Posterior vena cava (tissue), 2 donors: ENCODE results near the gene UBTD1. TPM values are rescaled to one million over a fixed set of nuclear protein-coding genes. Genes with fewer than 3 reads are reported as not detected.
A peak's percentile ranks its signal among the peaks of the same experiment; 100 is the strongest.
"Not testable (repeated sequence)": the region's sequence is repeated elsewhere in the genome, so short reads cannot be mapped to it uniquely, and the experiment has no call there.

Source experiments
- DNase-seq: peaks from one replicate; pipeline ENCODE4 v3.0.0-alpha.2; 2020; ENCODE audit warnings: low spot score
- intact Hi-C, 2 donors: fragments of 100-400 bp; cut with DNase I; formaldehyde crosslinking; loops; one replicate each; pipeline versions ENCODE4 v1.14.1 to v1.14.2; 2022 to 2023
- total RNA-seq, 2 donors: library from RNA; stranded (reverse); fragmentation: NEBNext Ultra II Directional; extraction: Animal tissue kit (Norgen Biotek cat#: 25700); gene quantifications; one replicate each; pipeline ENCODE4 v1.2.1, GENCODE V29; 2021
- donor health status: DM: yes; HTN: yes; CAD: no.
- donor health status: DM: yes; HTN: yes; CAD: no.

UBTD1 gene
- total RNA-seq, 2 donors from 2014 or later, result 15.6 to 16.5 TPM

DNA sequence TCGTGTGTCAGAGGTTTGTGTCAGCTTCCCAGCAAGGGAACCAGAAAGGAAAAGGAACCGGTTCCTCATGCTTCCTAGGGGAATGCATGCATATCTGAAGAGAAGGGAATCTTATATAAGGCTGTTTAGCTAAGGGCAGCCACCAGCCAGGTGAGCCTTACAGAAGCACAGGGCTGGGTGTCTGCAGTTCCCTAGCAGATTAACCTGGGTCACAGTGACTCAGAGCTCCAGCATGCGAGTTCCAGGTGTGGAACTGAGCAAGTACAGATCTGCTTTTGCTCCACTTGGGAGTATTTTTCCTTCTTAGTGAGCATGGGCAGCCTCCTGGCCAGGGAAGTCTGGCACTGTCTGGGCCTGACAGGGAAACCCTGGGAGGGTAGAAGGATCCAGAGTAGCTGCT is 72.9 kb downstream of the UBTD1 start:
- peak; percentile 43 for DNase-seq
- intact Hi-C loops, result loop anchor here (2.0 to 5.0 kb wide), 2 partner anchors 39 to 41 kb away; no protein-coding TSS in a partner anchor

DNA sequence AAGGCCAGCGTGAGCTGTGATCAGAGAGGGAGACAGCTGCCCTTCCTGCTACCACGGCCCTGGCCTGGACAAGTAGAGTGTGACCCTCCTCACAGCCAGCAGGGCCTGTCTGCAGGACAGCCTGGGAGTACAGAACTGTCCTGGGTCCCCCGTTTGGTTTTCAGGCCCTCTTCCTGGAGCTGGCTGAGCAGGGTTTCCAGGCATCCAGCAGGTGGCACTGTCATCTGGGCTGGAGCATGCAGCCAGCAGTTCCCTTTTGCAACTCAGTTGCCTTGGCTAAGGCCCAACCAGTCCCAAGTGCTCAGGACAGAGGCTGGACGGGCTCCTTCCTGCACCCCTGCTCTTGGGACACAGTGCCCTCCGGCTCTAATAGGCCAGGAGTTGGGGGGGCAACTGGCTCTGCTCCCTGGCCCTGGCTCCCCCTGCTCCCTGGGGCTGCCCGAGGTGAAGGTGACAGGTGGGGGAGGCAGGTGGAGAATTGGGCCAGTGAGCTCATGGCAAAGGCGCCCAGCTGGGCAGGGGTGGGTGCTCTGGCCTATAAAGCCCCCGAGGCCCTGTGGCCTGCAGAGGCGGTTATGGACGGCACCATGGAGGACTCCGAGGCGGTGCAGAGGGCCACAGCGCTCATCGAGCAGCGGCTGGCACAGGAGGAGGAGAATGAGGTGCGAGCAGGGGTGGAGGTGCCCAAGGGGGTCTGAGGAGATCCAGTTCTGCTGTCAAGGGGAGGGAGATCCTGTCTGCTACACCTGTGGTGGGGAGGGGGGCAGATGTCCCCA is 73.7 kb downstream of the UBTD1 start, which contains the start of gene ANKRD2:
Gene ANKRD2, plus strand, starts transcription at position 566 of the 776 bp plus-strand sequence. Its CDS starts 10 bp downstream, at position 576.
- intact Hi-C loops, result loop anchor here (2.0 to 5.0 kb wide), 2 partner anchors 38 to 40 kb away; no protein-coding TSS in a partner anchor
- peak; percentile 95 for DNase-seq

GRCh38 chr10:97573021-97573420 is 74.3 kb downstream of the UBTD1 start:
- intact Hi-C loops, result loop anchor here (2.0 to 5.0 kb wide), 2 partner anchors 38 to 39 kb away; no protein-coding TSS in a partner anchor

DNA sequence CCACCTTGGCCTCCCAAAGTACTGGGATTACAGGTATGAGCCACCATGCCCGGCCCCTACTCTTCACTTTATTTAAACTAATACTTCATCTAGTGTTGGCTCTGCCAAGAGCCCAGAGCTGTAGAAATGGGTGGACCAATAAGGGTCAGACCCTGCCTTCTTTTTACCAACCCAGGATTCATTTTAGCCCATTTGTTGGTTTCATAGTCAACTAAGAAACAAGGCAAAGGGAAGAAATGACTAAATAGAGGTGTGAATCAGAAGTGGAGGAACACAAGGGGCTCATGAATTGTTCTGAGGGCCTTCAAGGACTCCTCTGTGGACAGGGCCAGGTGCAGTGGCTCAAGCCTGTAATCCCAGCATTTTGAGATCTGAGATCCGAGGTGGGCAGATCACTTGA is 74.9 kb downstream of the UBTD1 start:
- intact Hi-C loops, result loop anchor here (2.0 to 5.0 kb wide), 2 partner anchors 37 to 39 kb away; no protein-coding TSS in a partner anchor
- DNase-seq, result peak; percentile 36

More at GRCh38 chr10:97573021-97573420, 74.3 kb downstream of the UBTD1 start:
- DNase-seq, result no peak

DNA sequence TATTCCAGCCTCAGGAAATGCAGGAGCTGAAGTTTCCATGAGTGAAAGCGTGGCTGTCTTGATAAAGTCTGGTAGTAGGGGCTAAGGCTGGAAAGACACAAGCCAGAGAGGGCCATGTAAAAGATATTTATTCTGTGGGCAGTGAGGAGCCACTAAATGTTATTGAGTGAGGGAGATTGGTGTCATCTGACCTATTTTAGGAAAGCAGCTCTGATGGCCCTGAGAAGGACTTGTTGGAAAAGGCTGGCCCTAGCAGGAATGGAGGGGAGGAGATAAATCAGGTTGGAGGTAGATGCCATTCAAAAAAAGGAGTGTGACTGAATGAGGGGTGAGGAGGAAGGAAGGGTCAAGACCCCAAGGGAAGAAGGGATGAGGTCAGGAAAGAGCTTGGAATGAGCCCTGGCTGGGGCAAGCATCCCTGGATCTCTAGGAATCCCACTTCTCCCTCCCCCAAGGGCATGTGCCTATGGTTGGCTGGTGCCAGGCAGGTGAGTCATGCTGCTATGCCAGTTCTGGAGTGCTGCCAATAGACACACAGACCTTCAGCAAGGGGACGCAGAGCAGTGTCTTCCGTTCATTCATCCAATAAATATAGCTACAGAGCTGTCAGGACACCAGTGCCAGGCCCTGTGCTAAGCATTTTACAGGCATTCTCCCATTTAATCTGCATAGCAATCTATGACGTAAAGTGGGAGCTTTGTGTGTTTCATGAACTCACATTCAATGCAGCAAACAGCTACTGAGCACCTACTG is 75.8 kb downstream of the UBTD1 start:
- peak; percentile 77 for DNase-seq
- intact Hi-C loops, result loop anchor here in 1 of 2 donors (5.0 kb wide), 1 partner anchor 38 kb away; no protein-coding TSS in a partner anchor

GRCh38 chr10:97575127-97575668 is 76.5 kb downstream of the UBTD1 start:
- peak; percentile 49 for DNase-seq
- intact Hi-C loops, result no loop called here

DNA sequence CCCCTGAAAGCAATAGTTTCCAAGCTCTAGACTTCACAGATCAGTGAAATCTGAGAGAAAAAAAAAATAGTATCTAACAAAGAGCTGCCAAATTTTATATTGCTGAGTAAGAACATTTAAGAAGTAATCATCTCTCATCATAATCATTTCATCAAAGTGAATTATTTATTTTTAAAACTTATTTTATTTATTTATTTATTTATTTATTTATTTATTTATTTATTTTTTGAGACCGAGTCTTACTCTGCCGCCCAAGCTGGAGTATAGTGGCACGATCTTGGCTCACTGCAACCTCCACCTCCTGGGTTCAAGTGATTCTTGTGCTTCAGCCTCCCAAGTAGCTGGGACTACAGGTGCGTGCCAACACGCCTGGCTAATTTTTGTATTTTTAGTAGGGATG is 77.8 kb downstream of the UBTD1 start:
- intact Hi-C loops, DNase-seq: not testable (repeated sequence)

GRCh38 chr10:97577701-97578100 is 79.0 kb downstream of the UBTD1 start:
- intact Hi-C loops, result no loop called here
- peak; percentile 70 for DNase-seq

DNA sequence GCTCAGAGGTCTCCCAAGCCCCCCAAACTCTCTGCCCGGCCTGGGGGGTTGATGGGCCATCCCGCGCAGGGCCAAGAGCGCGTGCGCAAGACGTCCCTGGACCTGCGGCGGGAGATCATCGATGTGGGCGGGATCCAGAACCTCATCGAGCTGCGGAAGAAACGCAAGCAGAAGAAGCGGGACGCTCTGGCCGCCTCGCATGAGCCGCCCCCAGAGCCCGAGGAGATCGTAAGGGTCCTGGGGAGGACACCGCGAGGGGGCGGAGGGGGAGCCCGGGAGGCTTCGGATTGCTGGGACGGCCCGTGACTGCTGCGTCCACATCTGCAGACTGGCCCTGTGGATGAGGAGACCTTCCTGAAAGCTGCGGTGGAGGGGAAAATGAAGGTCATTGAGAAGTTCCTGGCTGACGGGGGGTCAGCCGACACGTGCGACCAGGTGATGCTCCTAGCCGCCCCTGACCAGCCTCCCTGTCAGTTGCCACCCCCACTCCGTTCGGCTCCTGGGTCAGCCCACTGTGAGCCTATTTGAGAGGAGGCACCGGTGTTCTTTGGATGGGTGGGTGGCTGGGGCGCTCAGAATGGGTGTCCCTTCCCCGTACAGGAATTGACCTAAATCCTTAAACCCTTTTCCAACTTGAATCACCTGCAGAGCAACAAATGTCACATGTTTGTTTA is 79.6 kb downstream of the UBTD1 start:
- intact Hi-C loops, result no loop called here
- DNase-seq, result peak; percentile 75

DNA sequence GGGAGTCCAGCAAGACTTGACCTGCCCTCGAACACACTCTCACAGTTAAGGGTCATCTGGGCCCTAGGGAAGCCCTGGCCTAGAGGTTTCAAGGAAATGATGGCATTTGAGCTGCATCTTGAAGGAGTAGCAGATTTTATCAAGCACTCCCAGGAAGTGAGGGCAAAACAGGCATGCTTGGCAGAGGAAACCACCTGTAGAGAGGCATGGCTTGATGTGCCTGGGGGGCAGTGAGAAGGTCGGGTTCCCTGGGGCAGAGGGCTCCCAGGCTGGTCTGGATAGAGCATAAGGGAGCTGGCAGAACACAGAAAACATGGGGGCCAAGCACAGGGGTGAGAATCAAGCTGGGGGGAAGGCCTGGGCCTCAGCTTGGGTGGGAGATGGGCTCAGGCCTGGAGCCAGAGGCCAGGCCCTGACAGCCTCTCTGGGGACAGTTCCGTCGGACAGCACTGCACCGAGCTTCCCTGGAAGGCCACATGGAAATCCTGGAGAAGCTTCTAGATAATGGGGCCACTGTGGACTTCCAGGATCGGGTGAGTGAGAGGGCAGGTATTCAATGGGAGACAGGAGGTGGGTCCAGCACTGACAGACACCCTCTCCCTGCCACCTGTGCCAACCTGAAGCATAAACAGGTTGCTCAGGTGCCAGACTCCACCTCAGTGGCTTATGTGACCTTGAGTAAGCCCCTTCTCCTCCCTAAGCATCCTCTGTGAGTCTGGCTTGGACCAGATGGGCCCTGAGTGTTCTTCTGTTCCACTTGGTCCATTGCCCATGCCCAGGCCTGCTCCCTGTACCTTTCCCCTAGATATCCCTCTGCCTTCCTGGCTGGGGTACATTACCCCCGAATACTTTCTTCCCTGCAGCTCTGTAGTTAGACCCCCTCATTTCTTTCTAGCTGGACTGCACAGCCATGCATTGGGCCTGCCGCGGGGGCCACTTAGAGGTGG is 82.0 kb downstream of the UBTD1 start:
- DNase-seq, result peak; percentile 74
- intact Hi-C loops, result no loop called here

DNA sequence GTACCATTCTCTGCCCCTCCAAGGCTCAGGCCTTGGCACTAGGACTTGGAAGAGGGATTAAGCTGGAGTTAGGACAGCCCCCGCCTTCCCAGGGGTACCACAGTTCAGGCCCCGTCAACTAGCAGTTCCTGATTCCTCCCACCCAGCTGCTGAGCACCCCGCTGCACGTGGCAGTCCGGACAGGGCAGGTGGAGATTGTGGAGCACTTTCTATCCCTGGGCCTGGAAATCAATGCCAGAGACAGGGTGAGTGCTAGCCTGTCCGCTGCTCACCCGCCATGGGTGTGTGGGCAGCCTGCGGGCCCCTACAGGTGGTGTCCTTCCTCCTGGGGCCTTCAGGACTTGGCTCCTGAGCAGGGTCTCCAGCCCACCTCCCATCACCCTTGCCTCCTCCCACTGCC is 83.4 kb downstream of the UBTD1 start:
- DNase-seq, result peak; percentile 62
- intact Hi-C loops, result no loop called here

DNA sequence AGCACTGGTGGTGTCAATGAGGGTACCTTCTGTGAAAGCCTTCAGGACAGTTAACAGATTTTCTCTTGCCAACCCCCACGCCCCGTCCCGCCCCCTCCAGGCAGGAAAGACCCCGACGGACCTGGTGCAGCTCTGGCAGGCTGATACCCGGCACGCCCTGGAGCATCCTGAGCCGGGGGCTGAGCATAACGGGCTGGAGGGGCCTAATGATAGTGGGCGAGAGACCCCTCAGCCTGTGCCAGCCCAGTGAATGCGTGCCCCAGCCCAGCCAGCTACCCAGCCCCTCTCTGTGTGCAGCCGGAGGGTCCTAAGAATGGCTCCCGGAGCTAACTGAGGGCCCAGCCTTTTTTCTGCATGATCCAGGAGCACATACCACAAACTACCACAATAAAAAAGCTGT is 84.8 kb downstream of the UBTD1 start:
- intact Hi-C loops, result no loop called here

DNA sequence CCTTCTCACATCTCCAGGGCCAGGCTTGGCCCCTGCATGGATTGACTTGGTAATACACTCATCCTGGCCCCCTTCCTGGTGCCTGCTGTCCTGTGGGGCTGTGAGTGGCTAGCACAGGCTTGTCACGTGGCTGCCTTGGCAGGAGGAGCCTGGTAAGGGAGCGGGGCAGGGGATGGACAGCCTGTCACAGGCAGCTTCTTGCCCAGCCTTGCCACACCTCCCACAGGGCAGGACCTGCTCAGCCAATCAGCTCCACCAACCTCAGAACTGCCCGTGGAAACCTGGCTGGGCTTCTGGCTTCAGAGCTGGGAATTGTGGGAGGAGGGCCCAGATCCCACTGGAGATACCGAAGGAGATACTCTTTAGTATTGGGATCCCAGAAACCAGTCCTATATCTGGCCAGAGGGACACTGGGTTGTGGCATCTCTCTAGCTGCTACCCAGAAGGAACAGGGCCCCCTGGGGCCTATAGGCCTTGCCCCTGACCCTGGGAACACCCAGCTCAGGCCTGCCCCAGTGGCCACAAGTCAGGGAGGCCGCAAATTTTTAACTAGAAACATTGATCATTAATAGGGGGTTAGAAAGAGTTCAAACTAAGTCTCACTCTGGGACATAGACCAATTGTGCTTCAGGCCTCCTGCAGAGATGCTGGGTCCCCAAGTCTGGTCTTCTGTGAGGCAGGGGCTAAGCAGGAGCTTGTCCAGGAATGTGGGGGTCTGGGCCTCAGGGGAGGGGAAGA is 85.5 kb downstream of the UBTD1 start, which contains the start of gene HOGA1:
Gene HOGA1, plus strand, starts transcription at position 330 of the 738 bp plus-strand sequence. Its CDS starts 315 bp downstream, at position 645.
- intact Hi-C loops, result no loop called here
- DNase-seq, result peak; percentile 94

More for the DNA sequence above, 84.8 kb downstream of the UBTD1 start:
- DNase-seq, result peak; percentile 69

- intact Hi-C loops, result no loop called here
- peak; percentile 35 for DNase-seq
Measured at GRCh38 chr10:97584798-97585438, 86.2 kb downstream of the UBTD1 start.

- no peak for DNase-seq
- intact Hi-C loops, result no loop called here
Measured at GRCh38 chr10:97585439-97585811, 86.7 kb downstream of the UBTD1 start.

- no peak for DNase-seq
- intact Hi-C loops, result no loop called here
Measured at GRCh38 chr10:97587183-97587582, 88.5 kb downstream of the UBTD1 start.

DNA sequence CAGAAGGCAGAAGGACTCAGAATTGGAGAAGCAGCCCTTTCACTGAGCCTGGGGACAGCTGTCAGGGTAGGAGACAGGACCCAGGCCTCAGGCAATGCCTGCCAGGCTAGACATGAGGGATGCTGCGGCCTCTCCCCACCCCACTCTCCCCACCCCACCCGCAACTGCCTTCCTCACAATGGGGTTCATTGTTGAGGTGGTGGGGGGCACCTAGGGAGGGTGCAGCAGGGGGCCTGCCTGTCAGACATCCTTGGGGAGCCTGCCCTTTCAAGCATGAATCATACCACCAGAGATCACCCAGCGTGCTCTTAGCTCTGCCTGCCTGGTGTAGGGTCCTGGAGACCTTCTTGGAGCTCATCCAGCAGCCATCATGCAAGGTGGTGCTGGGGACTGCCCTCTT is 90.8 kb downstream of the UBTD1 start, which contains the start of gene C10orf62:
Gene C10orf62, plus strand, starts transcription at position 243 of the 400 bp plus-strand sequence. CDS start 177 bp downstream, outside the sequence.
- intact Hi-C loops, result no loop called here
- DNase-seq, result no peak
